GM10248 (cell line): ENCODE measurements around the gene EXOG.
A peak's percentile ranks its signal among the peaks of the same experiment; 100 is the strongest.

Experiments used
- CTCF ChIA-PET: fragments of 300-600 bp; sonication (Branson Sonifier 250); formaldehyde crosslinking; extraction: SDS; loops from one replicate; lab custom pipeline; 2021; ENCODE audit warnings: antibody characterized with exemption; lab: Yijun Ruan, JAX
- POLR2A ChIA-PET: fragments of 350-650 bp; sonication (Branson Sonifier 250); formaldehyde crosslinking; extraction: SDS; loops from one replicate; lab custom pipeline; 2020; ENCODE audit warnings: antibody characterized with exemption; lab: Yijun Ruan, JAX
- DNase-seq: peaks from one replicate; pipeline ENCODE4 v3.0.0; 2012; ENCODE audit errors: extremely low spot score
- CTCF ChIP-seq: IDR thresholded peaks from 2 replicates; pipeline ENCODE4 v1.5.1; 2012; ENCODE audit warnings: mild to moderate bottlenecking, low read depth; ENCODE audit errors: extremely low read depth, missing control alignments, control extremely low read depth

The EXOG gene

GRCh38 chr3:38515367-38515766, 19.2 kb downstream of the EXOG start:
- ChIA-PET POLR2A (no interaction called here), CTCF (interaction anchor here (0.6 to 2.3 kb wide), 5 partner anchors 19 to 515 kb away, joined by 3 to 10 read pairs (median 3); partner anchors contain the start of gene EXOG)
- no peak for TF ChIP-seq CTCF
- no peak for DNase-seq

- TF ChIP-seq CTCF: no peak
- ChIA-PET CTCF (interaction anchor here (1.1 to 1.3 kb wide), 2 partner anchors 218 to 513 kb away, joined by 3 read pairs; no protein-coding TSS in a partner anchor), POLR2A (no interaction called here)
- DNase-seq: no peak
These were observed 20.5 kb downstream of the EXOG start for GRCh38 chr3:38516669-38517068.

- DNase-seq: no peak
- TF ChIP-seq CTCF: no peak
- POLR2A ChIA-PET: no interaction called here
- CTCF ChIA-PET: interaction anchor here (0.9 to 5.0 kb wide), 9 partner anchors 9 to 481 kb away, joined by 3 to 106 read pairs (median 9); partner anchors contain the start of gene EXOG
These were observed 22.9 kb downstream of the EXOG start for GRCh38 chr3:38519000-38519399.

GRCh38 chr3:38519651-38520050, 23.5 kb downstream of the EXOG start:
- POLR2A ChIA-PET: no interaction called here
- DNase-seq: no peak
- CTCF ChIA-PET: interaction anchor here (1.3 to 5.0 kb wide), 9 partner anchors 10 to 174 kb away, joined by 3 to 106 read pairs (median 22); partner anchors contain the start of gene EXOG
- no peak for TF ChIP-seq CTCF

GRCh38 chr3:38521391-38521987, 25.3 kb downstream of the EXOG start:
- DNase-seq: peak; percentile 72
- ChIA-PET CTCF (interaction anchor here (0.6 to 5.0 kb wide), 61 partner anchors 9 to 1785 kb away, joined by 3 to 106 read pairs (median 4); partner anchors contain the start of gene EXOG), POLR2A (no interaction called here)
- TF ChIP-seq CTCF: peak; percentile 95

GRCh38 chr3:38522002-38522401, 25.9 kb downstream of the EXOG start:
- TF ChIP-seq CTCF: no peak
- DNase-seq: no peak
- POLR2A ChIA-PET: no interaction called here
- CTCF ChIA-PET: interaction anchor here (0.6 to 5.0 kb wide), 58 partner anchors 8 to 1784 kb away, joined by 3 to 106 read pairs (median 4); partner anchors contain the start of gene EXOG
